ENCODE results near the gene TP53INP2.

Gene TP53INP2

GRCh38 chr20:34732523-34732922, 28.4 kb downstream of the TP53INP2 start:
- WGBS, 2 experiments (ENCODE audit: insufficient coverage in 2 of 2), result no CpG with 5 or more reads among the region's 1 CpG
- Histone ChIP-seq H3K27ac (ENCODE audit: low read depth, low read length, severe bottlenecking) (no peak overlapping the region), H3K9me3 (ENCODE audit: control insufficient read depth, low read length) (no peaks in the 10 kb centered on the region), H3K4me1 (ENCODE audit: control insufficient read depth, insufficient read depth, low read length, poor library complexity, severe bottlenecking) (no peaks in the 10 kb centered on the region), H3K4me3 (ENCODE audit: extremely low read depth, insufficient read depth, low read length, poor library complexity, severe bottlenecking) (no peak overlapping the region), H3K36me3 (ENCODE audit: control insufficient read depth, insufficient read depth, low read length) (peaks cover 57% of the 10 kb centered on the region)

- H3K36me3 ChIP-seq (ENCODE audit: control insufficient read depth, insufficient read depth, low read length), result peaks cover 59% of the 10 kb centered on the region
- no peak overlapping the region for H3K27ac ChIP-seq (ENCODE audit: low read depth, low read length, severe bottlenecking)
- WGBS, 2 experiments (ENCODE audit: insufficient coverage in 2 of 2), result 84 to 87% methylated on average over 4 to 6 of the region's 6 CpGs
Observed at GRCh38 chr20:34736106-34736735, 32.1 kb downstream of the TP53INP2 start.

GRCh38 chr20:34743039-34743438, 38.9 kb downstream of the TP53INP2 start:
- Histone ChIP-seq H3K4me3 (ENCODE audit: extremely low read depth, insufficient read depth, low read length, poor library complexity, severe bottlenecking) (no peak overlapping the region), H3K4me1 (ENCODE audit: control insufficient read depth, insufficient read depth, low read length, poor library complexity, severe bottlenecking) (no peaks in the 10 kb centered on the region), H3K27ac (ENCODE audit: low read depth, low read length, severe bottlenecking) (no peak overlapping the region), H3K9me3 (ENCODE audit: control insufficient read depth, low read length) (no peaks in the 10 kb centered on the region), H3K36me3 (ENCODE audit: control insufficient read depth, insufficient read depth, low read length) (peaks cover 83% of the 10 kb centered on the region)
- 100% methylated on average over 1 of the region's 1 CpG; no CpG with 5 or more reads in 1 of the 2 experiments for WGBS, 2 experiments (ENCODE audit: insufficient coverage in 2 of 2)

More at GRCh38 chr20:34736106-34736735, 32.1 kb downstream of the TP53INP2 start:
- Histone ChIP-seq H3K4me3 (ENCODE audit: extremely low read depth, insufficient read depth, low read length, poor library complexity, severe bottlenecking) (no peak overlapping the region), H3K4me1 (ENCODE audit: control insufficient read depth, insufficient read depth, low read length, poor library complexity, severe bottlenecking) (no peaks in the 10 kb centered on the region), H3K9me3 (ENCODE audit: control insufficient read depth, low read length) (no peaks in the 10 kb centered on the region)

- Histone ChIP-seq H3K36me3 (ENCODE audit: control insufficient read depth, insufficient read depth, low read length) (peaks cover 91% of the 10 kb centered on the region), H3K4me3 (ENCODE audit: extremely low read depth, insufficient read depth, low read length, poor library complexity, severe bottlenecking) (no peak overlapping the region), H3K27ac (ENCODE audit: low read depth, low read length, severe bottlenecking) (no peak overlapping the region), H3K9me3 (ENCODE audit: control insufficient read depth, low read length) (no peaks in the 10 kb centered on the region), H3K4me1 (ENCODE audit: control insufficient read depth, insufficient read depth, low read length, poor library complexity, severe bottlenecking) (no peaks in the 10 kb centered on the region)
- WGBS, 2 experiments (ENCODE audit: insufficient coverage in 2 of 2), result 86% methylated on average over 1 of the region's 3 CpGs; no CpG with 5 or more reads in 1 of the 2 experiments
Observed at GRCh38 chr20:34744340-34744739, 40.2 kb downstream of the TP53INP2 start.

- H3K36me3 ChIP-seq (ENCODE audit: control insufficient read depth, insufficient read depth, low read length), result peaks cover 91% of the 10 kb centered on the region
- WGBS, 2 experiments (ENCODE audit: insufficient coverage in 2 of 2), result 80% methylated on average over 1 of the region's 1 CpG; no CpG with 5 or more reads in 1 of the 2 experiments
Observed at GRCh38 chr20:34744847-34745246, 40.7 kb downstream of the TP53INP2 start.

GRCh38 chr20:34746674-34747073, 42.5 kb downstream of the TP53INP2 start:
- Histone ChIP-seq H3K27ac (ENCODE audit: low read depth, low read length, severe bottlenecking) (no peak overlapping the region), H3K4me1 (ENCODE audit: control insufficient read depth, insufficient read depth, low read length, poor library complexity, severe bottlenecking) (no peaks in the 10 kb centered on the region), H3K4me3 (ENCODE audit: extremely low read depth, insufficient read depth, low read length, poor library complexity, severe bottlenecking) (no peak overlapping the region), H3K9me3 (ENCODE audit: control insufficient read depth, low read length) (no peaks in the 10 kb centered on the region), H3K36me3 (ENCODE audit: control insufficient read depth, insufficient read depth, low read length) (peaks cover 86% of the 10 kb centered on the region)
- no CpG with 5 or more reads among the region's 3 CpGs for WGBS, 2 experiments (ENCODE audit: insufficient coverage in 2 of 2)

More at GRCh38 chr20:34744847-34745246, 40.7 kb downstream of the TP53INP2 start:
- no peaks in the 10 kb centered on the region for H3K4me1 ChIP-seq (ENCODE audit: control insufficient read depth, insufficient read depth, low read length, poor library complexity, severe bottlenecking)
- no peak overlapping the region for H3K4me3 ChIP-seq (ENCODE audit: extremely low read depth, insufficient read depth, low read length, poor library complexity, severe bottlenecking)
- no peaks in the 10 kb centered on the region for H3K9me3 ChIP-seq (ENCODE audit: control insufficient read depth, low read length)
- no peak overlapping the region for H3K27ac ChIP-seq (ENCODE audit: low read depth, low read length, severe bottlenecking)

GRCh38 chr20:34747479-34747878, 43.3 kb downstream of the TP53INP2 start:
- peaks cover 86% of the 10 kb centered on the region for H3K36me3 ChIP-seq (ENCODE audit: control insufficient read depth, insufficient read depth, low read length)
- no peak overlapping the region for H3K27ac ChIP-seq (ENCODE audit: low read depth, low read length, severe bottlenecking)
- WGBS, 2 experiments (ENCODE audit: insufficient coverage in 2 of 2), result 92% methylated on average over 2 of the region's 2 CpGs; no CpG with 5 or more reads in 1 of the 2 experiments
- no peaks in the 10 kb centered on the region for H3K9me3 ChIP-seq (ENCODE audit: control insufficient read depth, low read length)
- H3K4me1 ChIP-seq (ENCODE audit: control insufficient read depth, insufficient read depth, low read length, poor library complexity, severe bottlenecking), result no peaks in the 10 kb centered on the region
- no peak overlapping the region for H3K4me3 ChIP-seq (ENCODE audit: extremely low read depth, insufficient read depth, low read length, poor library complexity, severe bottlenecking)

GRCh38 chr20:34748709-34749108, 44.6 kb downstream of the TP53INP2 start:
- Histone ChIP-seq H3K9me3 (ENCODE audit: control insufficient read depth, low read length) (no peaks in the 10 kb centered on the region), H3K36me3 (ENCODE audit: control insufficient read depth, insufficient read depth, low read length) (peaks cover 83% of the 10 kb centered on the region), H3K4me1 (ENCODE audit: control insufficient read depth, insufficient read depth, low read length, poor library complexity, severe bottlenecking) (no peaks in the 10 kb centered on the region), H3K4me3 (ENCODE audit: extremely low read depth, insufficient read depth, low read length, poor library complexity, severe bottlenecking) (no peak overlapping the region), H3K27ac (ENCODE audit: low read depth, low read length, severe bottlenecking) (no peak overlapping the region)
- 80 to 100% methylated on average over 1 of the region's 2 CpGs for WGBS, 2 experiments (ENCODE audit: insufficient coverage in 2 of 2)

GRCh38 chr20:34750484-34750883, 46.3 kb downstream of the TP53INP2 start:
- Histone ChIP-seq H3K4me1 (ENCODE audit: control insufficient read depth, insufficient read depth, low read length, poor library complexity, severe bottlenecking) (no peaks in the 10 kb centered on the region), H3K9me3 (ENCODE audit: control insufficient read depth, low read length) (no peaks in the 10 kb centered on the region), H3K36me3 (ENCODE audit: control insufficient read depth, insufficient read depth, low read length) (peaks cover 75% of the 10 kb centered on the region), H3K27ac (ENCODE audit: low read depth, low read length, severe bottlenecking) (no peak overlapping the region), H3K4me3 (ENCODE audit: extremely low read depth, insufficient read depth, low read length, poor library complexity, severe bottlenecking) (no peak overlapping the region)
- 50 to 100% methylated on average over 1 to 2 of the region's 2 CpGs for WGBS, 2 experiments (ENCODE audit: insufficient coverage in 2 of 2)

GRCh38 chr20:34751453-34751852, 47.3 kb downstream of the TP53INP2 start:
- no peaks in the 10 kb centered on the region for H3K9me3 ChIP-seq (ENCODE audit: control insufficient read depth, low read length)
- no peaks in the 10 kb centered on the region for H3K4me1 ChIP-seq (ENCODE audit: control insufficient read depth, insufficient read depth, low read length, poor library complexity, severe bottlenecking)
- H3K4me3 ChIP-seq (ENCODE audit: extremely low read depth, insufficient read depth, low read length, poor library complexity, severe bottlenecking), result no peak overlapping the region
- no peak overlapping the region for H3K27ac ChIP-seq (ENCODE audit: low read depth, low read length, severe bottlenecking)
- peaks cover 75% of the 10 kb centered on the region for H3K36me3 ChIP-seq (ENCODE audit: control insufficient read depth, insufficient read depth, low read length)
- WGBS, 2 experiments (ENCODE audit: insufficient coverage in 2 of 2), result 100% methylated on average over 2 of the region's 3 CpGs

GRCh38 chr20:34753706-34754461, 49.7 kb downstream of the TP53INP2 start:
- 90 to 100% methylated on average over 1 to 2 of the region's 2 CpGs for WGBS, 2 experiments (ENCODE audit: insufficient coverage in 2 of 2)
- no peaks in the 10 kb centered on the region for H3K9me3 ChIP-seq (ENCODE audit: control insufficient read depth, low read length)

More at GRCh38 chr20:34753706-34754461, 49.7 kb downstream of the TP53INP2 start:
- Histone ChIP-seq H3K4me1 (ENCODE audit: control insufficient read depth, insufficient read depth, low read length, poor library complexity, severe bottlenecking) (no peaks in the 10 kb centered on the region), H3K27ac (ENCODE audit: low read depth, low read length, severe bottlenecking) (no peak overlapping the region), H3K4me3 (ENCODE audit: extremely low read depth, insufficient read depth, low read length, poor library complexity, severe bottlenecking) (no peak overlapping the region), H3K36me3 (ENCODE audit: control insufficient read depth, insufficient read depth, low read length) (peaks cover 76% of the 10 kb centered on the region)

All from mesodermal cell (in vitro differentiated cells).